K562 (cell line): ENCODE measurements around the gene CACNA2D3. TPM values are rescaled to one million over a fixed set of nuclear protein-coding genes. Genes with fewer than 3 reads are reported as not detected.

Experiments
- ATAC-seq: fragments of 200-7000 bp; cut with Tn5 transposase; 3 replicates; pipeline ENCODE4 v1.9.1; 2020; ENCODE audit warnings: moderate library complexity
- BruUV-seq: library from RNA; stranded (reverse); fragments of 400-500 nt; replicated peaks from 2 replicates; lab custom pipeline; 2021; lab: Mats Ljungman, UMichigan
- CTCF ChIA-PET: fragments of 300-600 bp; formaldehyde crosslinking; extraction: SDS; loops from one replicate; lab custom pipeline; 2021; ENCODE audit warnings: low intra/inter-chr PET ratio; lab: Yijun Ruan, JAX
- POLR2A ChIA-PET: fragments of 300-600, 350-650 bp; sonication (Branson Sonifier 250); formaldehyde crosslinking; extraction: SDS; loops from one replicate; lab custom pipeline; 2021; ENCODE audit warnings: antibody characterized with exemption, inconsistent platforms; lab: Yijun Ruan, JAX
- DNase-seq, 4 experiments: peaks; one replicate each; pipeline versions ENCODE4 v3.0.0 to v3.0.0-alpha.2; 2011 to 2018; ENCODE audit warnings: low spot score in 3 of 4, mixed read lengths in 3 of 4; ENCODE audit errors: extremely low read depth in 1 of 4
- FAIRE-seq: peaks from 2 replicates; lab custom pipeline; 2011; peaks lifted over from hg19 to GRCh38; lab: Jason Lieb, UNC
- H2AFZ ChIP-seq: 2 replicates; pipeline ENCODE4 v1.6.0; 2011; ENCODE audit warnings: low read depth, low read length, control low read depth, inconsistent platforms
- H3K27ac ChIP-seq: fragments of 200-600 bp; 3 replicates; pipeline ENCODE4 v1.8.0; 2011; ENCODE audit warnings: low read depth, mild to moderate bottlenecking, control low read depth, inconsistent platforms, low read length, moderate library complexity, mixed read lengths; ENCODE audit errors: extremely low read depth
- H3K27me3 ChIP-seq, 2 experiments: fragments of 300-600 bp in 1 of 2; 2 replicates in 1 of 2; 3 replicates in 1 of 2; pipeline versions ENCODE4 v1.6.0 to v1.8.0; 2011; ENCODE audit warnings: inconsistent platforms in 2 of 2, low read length in 2 of 2, mild to moderate bottlenecking in 1 of 2, mixed read lengths in 1 of 2, moderate library complexity in 1 of 2; ENCODE audit not compliant: control insufficient read depth in 2 of 2, insufficient read depth in 2 of 2
- H3K36me3 ChIP-seq: fragments of 300-600 bp; 3 replicates; pipeline ENCODE4 v1.8.0; 2011; ENCODE audit warnings: mild to moderate bottlenecking, low read length, inconsistent platforms; ENCODE audit not compliant: control insufficient read depth, insufficient read depth
- H3K4me1 ChIP-seq, 2 experiments: fragments of 200-600 bp in 1 of 2; replicated peaks in 1 of 2; 2 replicates in 1 of 2; 3 replicates in 1 of 2; pipeline versions ENCODE4 v1.5.1 to v1.8.0; 2011; ENCODE audit warnings: inconsistent platforms in 2 of 2, low read length in 2 of 2, mild to moderate bottlenecking in 1 of 2, mixed read lengths in 1 of 2, moderate library complexity in 1 of 2; ENCODE audit not compliant: control insufficient read depth in 2 of 2, insufficient read depth in 2 of 2
- H3K4me2 ChIP-seq: 2 replicates; pipeline ENCODE4 v1.6.1; 2011; ENCODE audit warnings: low read length, control low read depth, inconsistent platforms, mixed read lengths; ENCODE audit not compliant: insufficient read depth
- H3K4me3 ChIP-seq: fragments of 200-600 bp; sonication (generic), shearing (Covaris generic); 2 replicates; pipeline ENCODE4 v1.5.1; 2016; ENCODE audit warnings: control low read depth, inconsistent platforms
- H3K79me2 ChIP-seq: fragments of 200-600 bp; 3 replicates; pipeline ENCODE4 v1.8.0; 2011; ENCODE audit warnings: low read length, inconsistent platforms; ENCODE audit not compliant: control insufficient read depth, insufficient read depth
- H3K9ac ChIP-seq, 2 experiments: 2 replicates each; pipeline versions ENCODE4 v1.6.0 to v1.6.1; 2011; ENCODE audit warnings: low read depth in 2 of 2, low read length in 2 of 2, control low read depth in 1 of 2, inconsistent platforms in 1 of 2, mild to moderate bottlenecking in 1 of 2, mixed read lengths in 1 of 2; ENCODE audit not compliant: insufficient read depth in 1 of 2
- H3K9me1 ChIP-seq: one replicate; pipeline ENCODE4 v1.6.0; 2011; ENCODE audit warnings: inconsistent platforms, mild to moderate bottlenecking, low read length, moderate library complexity; ENCODE audit not compliant: control insufficient read depth, insufficient read depth
- H3K9me3 ChIP-seq: replicated peaks from 2 replicates; pipeline ENCODE4 v1.5.1; 2011; ENCODE audit warnings: low read depth, low read length, inconsistent platforms; ENCODE audit not compliant: control insufficient read depth, insufficient read depth
- H4K20me1 ChIP-seq: replicated peaks from 2 replicates; pipeline ENCODE4 v1.6.1; 2011; ENCODE audit warnings: low read length, inconsistent platforms, mixed read lengths; ENCODE audit not compliant: control insufficient read depth, insufficient read depth
- BCLAF1 ChIP-seq, 2 experiments: fragments of 450-650 bp in 1 of 2; IDR thresholded peaks; 2 replicates each; pipeline ENCODE4 v1.6.1; 2011 to 2017; ENCODE audit warnings: low read depth in 2 of 2, antibody characterized with exemption in 1 of 2, borderline replicate concordance in 1 of 2, low read length in 1 of 2, mild to moderate bottlenecking in 1 of 2, mixed read lengths in 1 of 2; ENCODE audit not compliant: control insufficient read depth in 1 of 2
- CHD2 ChIP-seq: IDR thresholded peaks from 2 replicates; pipeline ENCODE4 v1.6.1; 2011; ENCODE audit warnings: low read depth, low read length
- ELK1 ChIP-seq: sonication (generic); formaldehyde crosslinking; IDR thresholded peaks from 2 replicates; pipeline ENCODE4 v1.8.1; 2022; ENCODE audit warnings: missing genetic modification reagents
- EP400 ChIP-seq: fragments of 450-650 bp; IDR thresholded peaks from 2 replicates; pipeline ENCODE4 v1.6.1; 2017; ENCODE audit warnings: antibody characterized with exemption, mild to moderate bottlenecking, moderate library complexity
- FOSL1 ChIP-seq: fragments of 200-800 bp; sonication (Bioruptor generic); conservative IDR thresholded peaks from 2 replicates; pipeline ENCODE4 v1.6.1; 2016; ENCODE audit warnings: missing genetic modification characterization, missing compliant biosample characterization
- GABPB2 ChIP-seq: fragments of 250-450 bp; sonication (Bioruptor Pico); conservative IDR thresholded peaks from 2 replicates; pipeline ENCODE4 v1.5.1; 2021; ENCODE audit warnings: mild to moderate bottlenecking
- GATAD2A ChIP-seq: fragments of 450-650 bp; IDR thresholded peaks from 2 replicates; pipeline ENCODE4 v1.6.1; 2017
- HNRNPK ChIP-seq: fragments of 200-400 bp; formaldehyde crosslinking; IDR thresholded peaks from one replicate; pipeline ENCODE4 v1.6.1; 2018; ENCODE audit warnings: mild to moderate bottlenecking, low read depth, low read length; ENCODE audit not compliant: poor library complexity, severe bottlenecking
- HNRNPUL1 ChIP-seq: fragments of 200-400 bp; formaldehyde crosslinking; IDR thresholded peaks from 2 replicates; pipeline ENCODE4 v1.6.1; 2017; ENCODE audit warnings: low read length
- KHSRP ChIP-seq: fragments of 450-650 bp; IDR thresholded peaks from 2 replicates; pipeline ENCODE4 v1.6.1; 2017
- MBD1 ChIP-seq: fragments of 250-450 bp; sonication (Bioruptor Pico); IDR thresholded peaks from 2 replicates; pipeline ENCODE4 v1.8.0; 2022; ENCODE audit warnings: inconsistent platforms
- NKRF ChIP-seq: fragments of 450-650 bp; IDR thresholded peaks from 2 replicates; pipeline ENCODE4 v1.6.1; 2016; ENCODE audit warnings: borderline replicate concordance
- PHF20 ChIP-seq: fragments of 450-650 bp; IDR thresholded peaks from 2 replicates; pipeline ENCODE4 v1.6.1; 2018; ENCODE audit not compliant: partially characterized antibody
- ZNF133 ChIP-seq: fragments of 250-450 bp; sonication (Bioruptor Pico); IDR thresholded peaks from 2 replicates; pipeline ENCODE4 v1.4.0; 2020; ENCODE audit warnings: mild to moderate bottlenecking
- ZNF197 ChIP-seq: fragments of 200-800 bp; sonication (Bioruptor generic); IDR thresholded peaks from 2 replicates; pipeline ENCODE4 v1.6.1; 2016; ENCODE audit warnings: low read depth, missing genetic modification characterization, missing compliant biosample characterization
- ZNF232 ChIP-seq: sonication (generic); formaldehyde crosslinking; IDR thresholded peaks from 2 replicates; pipeline ENCODE4 v1.8.0; 2022; ENCODE audit warnings: mild to moderate bottlenecking, missing genetic modification reagents
- WGBS: fragments of 100-300 bp; shearing (Covaris generic); methylation state at CpG from one replicate; pipeline ENCODE4 v1.1.6; 2016; ENCODE audit warnings: low coverage, mixed read lengths; ENCODE audit not compliant: insufficient coverage; ENCODE audit errors: missing lambda C conversion rate; 5-methylcytosine and 5-hydroxymethylcytosine counted together
- in situ Hi-C: fragments of 300-500 bp; cut with MboI; formaldehyde crosslinking; loops from 4 replicates; pipeline ENCODE4 v1.15.0; 2018; ENCODE audit warnings: inconsistent platforms, mixed read lengths
- intact Hi-C: fragments of 100-400 bp; cut with micrococcal nuclease; formaldehyde crosslinking; loops from 2 replicates; pipeline ENCODE4 v1.14.2; 2022
- polyA plus RNA-seq, 8 experiments: library from polyadenylated mRNA; depleted of rRNA in 4 of 8; stranded (reverse) in 5 of 8; unstranded in 3 of 8; fragments of >200 nt; fragmentation: Nextera tagmentation in 2 of 8; fragmentation: Illumina TruSeq in 1 of 8; extraction: Ambion mirVana in 2 of 8; extraction: Trizol in 1 of 8; gene quantifications; 2 replicates each; pipeline versions ENCODE4 v1.2.1 to v1.2.3, GENCODE V29; 2011 to 2014; ENCODE audit warnings: inconsistent platforms in 1 of 8, missing spikeins in 1 of 8
- total RNA-seq, 7 experiments: library from RNA; depleted of rRNA in 6 of 7; stranded (reverse); fragments of >200 nt in 6 of 7; fragmentation: Illumina TruSeq in 2 of 7; extraction: Trizol in 2 of 7; gene quantifications; 2 replicates each; pipeline versions ENCODE4 v1.2.1 to v1.2.3, GENCODE V29; 2011 to 2021; ENCODE audit warnings: low replicate concordance in 1 of 7

Gene CACNA2D3
- total and polyA plus RNA-seq, 9 of the 15 experiments (the other 6 are each of a cell fraction or from before 2014, with no cell fraction given) = 0.01 TPM; not detected in 8

GRCh38 chr3:54619531-54619930, 497.2 kb downstream of the CACNA2D3 start:
- H3K79me2 ChIP-seq = no peaks in the 10 kb centered on the region
- peaks cover 0 to 9% of the 10 kb centered on the region in 2 experiments; a peak in 1 of 5 replicates for H3K27me3 ChIP-seq
- H3K27ac ChIP-seq = no peak overlapping the region
- no peak overlapping the region for H2AFZ ChIP-seq
- no peak overlapping the region for H3K9ac ChIP-seq
- no peaks in the 10 kb centered on the region for H3K4me1 ChIP-seq
- no peak for DNase-seq
- 0% methylated on average over 3 of the region's 3 CpGs for WGBS
- in situ Hi-C loops = no loop called here
- no TSS peak for BruUV-seq
- no peak for ATAC-seq
- H3K36me3 ChIP-seq = no peaks in the 10 kb centered on the region
- FAIRE-seq = no peak
- no peaks in the 10 kb centered on the region for H3K9me3 ChIP-seq
- H3K4me3 ChIP-seq = no peak overlapping the region
- TF ChIP-seq ZNF133 (CRISPR knock-in tag) (no peak), FOSL1 (no peak), MBD1 (CRISPR knock-in tag) (no peak), ELK1 (no peak), CHD2 (no peak), ZNF197 (no peak), GABPB2 (CRISPR knock-in tag) (no peak), HNRNPUL1 (no peak), HNRNPK (no peak), GATAD2A (no peak), BCLAF1 (IDR thresholded peaks at IDR 0.05; ENCODE audit: borderline replicate concordance in 1 of 2, control insufficient read depth in 1 of 2, low read depth in 2 of 2, low read length in 1 of 2) (no peak), PHF20 (no peak), KHSRP (no peak), EP400 (no peak), ZNF232 (CRISPR knock-in tag) (no peak), NKRF (no peak)
- no peaks in the 10 kb centered on the region for H3K9me1 ChIP-seq
- POLR2A ChIA-PET = interaction anchor here (0.9 kb wide), 1 partner anchor 432 kb away, joined by 4 read pairs; no protein-coding TSS in a partner anchor
- intact Hi-C loops = no loop called here
- H3K4me2 ChIP-seq = no peak overlapping the region
- CTCF ChIA-PET = no interaction called here
- no peaks in the 10 kb centered on the region for H4K20me1 ChIP-seq
